Astrocyte of the spinal cord (primary cell): ENCODE results near the gene PEAK3.
A peak's percentile ranks its signal among the peaks of the same experiment; 100 is the strongest.

Experiments used
- DNase-seq: peaks from one replicate; pipeline ENCODE4 v3.0.0; 2011; ENCODE audit warnings: low read depth, low spot score
- H3K4me3 ChIP-seq: 2 replicates; pipeline ENCODE4 v1.5.1; 2011; ENCODE audit warnings: low read depth, mild to moderate bottlenecking, low read length, moderate library complexity
- CTCF ChIP-seq: IDR thresholded peaks from 2 replicates; pipeline ENCODE4 v1.5.1; 2012; ENCODE audit warnings: low read depth, mild to moderate bottlenecking, low read length, inconsistent platforms
- in situ Hi-C: cut with HindIII; loops from 2 replicates; pipeline ENCODE4 v1.10.0; 2017; ENCODE audit warnings: low sequenced_read_pairs

Gene PEAK3

GRCh38 chr19:2275588-2276428, 6.2 kb downstream of the PEAK3 start:
- H3K4me3 ChIP-seq: no peak overlapping the region
- TF ChIP-seq CTCF: no peak
- in situ Hi-C loops: no loop called here

DNA sequence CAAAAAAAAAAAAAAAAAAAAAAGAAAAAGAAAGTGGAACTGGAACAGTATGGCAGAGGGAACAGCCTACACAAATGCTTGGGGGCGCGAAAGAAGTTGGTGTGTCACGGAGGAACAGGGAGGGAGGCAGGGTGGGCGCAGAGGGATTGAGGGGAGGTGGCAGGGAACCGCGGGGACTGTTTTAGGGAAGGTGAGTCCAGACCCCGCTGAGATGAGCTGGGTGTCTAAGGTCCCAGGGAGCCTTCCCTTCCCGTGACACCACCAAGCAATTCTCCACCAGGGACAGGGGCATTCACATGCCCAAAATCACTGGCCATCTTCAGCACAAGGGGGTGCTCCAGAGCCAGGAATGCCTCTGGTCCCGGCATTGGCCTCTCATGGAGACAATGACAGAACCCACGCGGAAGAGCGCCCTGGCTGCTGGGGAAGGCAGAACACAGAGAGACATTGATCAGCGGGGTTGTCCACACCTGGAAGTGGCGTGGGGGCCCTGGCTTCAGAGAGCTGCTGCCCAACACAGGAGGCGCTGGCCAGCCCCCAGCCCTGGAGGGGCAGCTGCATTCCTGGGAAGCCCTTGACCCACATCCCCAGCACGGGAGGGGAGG, 6.9 kb downstream of the PEAK3 start:
- in situ Hi-C loops: no loop called here
- peak; percentile 53 for DNase-seq
- H3K4me3 ChIP-seq: no peak overlapping the region
- TF ChIP-seq CTCF: peak; percentile 60

More at GRCh38 chr19:2275588-2276428, 6.2 kb downstream of the PEAK3 start:
- DNase-seq: no peak

DNA sequence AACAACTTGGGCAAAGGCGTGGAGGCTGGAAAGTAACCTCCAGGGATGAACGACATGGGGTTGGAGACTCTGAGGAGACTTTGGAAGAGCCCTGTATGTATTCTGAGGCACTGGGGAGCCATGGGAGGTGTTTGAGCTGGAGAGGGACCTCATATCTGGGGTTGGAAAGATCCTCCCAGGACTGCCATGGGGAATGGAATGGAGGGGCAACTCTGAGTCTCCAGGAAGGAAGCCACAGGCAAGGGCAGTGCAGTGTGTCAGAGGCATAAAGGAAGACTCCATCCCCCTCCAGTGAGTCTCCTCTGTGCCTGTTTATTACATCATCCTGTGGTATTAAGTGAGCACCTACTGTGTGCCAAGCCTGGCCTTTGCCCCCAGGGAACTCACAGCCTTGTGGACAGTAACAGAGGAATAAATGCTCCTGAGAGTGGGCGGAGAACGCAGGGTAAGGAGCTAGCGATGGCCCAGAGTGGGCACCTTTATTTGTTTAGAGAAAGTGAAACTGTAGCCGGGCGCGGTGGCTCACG, 7.7 kb downstream of the PEAK3 start:
- H3K4me3 ChIP-seq: no peak overlapping the region
- DNase-seq: no peak
- in situ Hi-C loops: no loop called here
- no peak for TF ChIP-seq CTCF

GRCh38 chr19:2273356-2274184, 8.4 kb downstream of the PEAK3 start:
- peak overlapping the region; percentile 7 for H3K4me3 ChIP-seq
- peak; percentile 54 for DNase-seq
- in situ Hi-C loops: no loop called here
- peak; percentile 85 for TF ChIP-seq CTCF

DNA sequence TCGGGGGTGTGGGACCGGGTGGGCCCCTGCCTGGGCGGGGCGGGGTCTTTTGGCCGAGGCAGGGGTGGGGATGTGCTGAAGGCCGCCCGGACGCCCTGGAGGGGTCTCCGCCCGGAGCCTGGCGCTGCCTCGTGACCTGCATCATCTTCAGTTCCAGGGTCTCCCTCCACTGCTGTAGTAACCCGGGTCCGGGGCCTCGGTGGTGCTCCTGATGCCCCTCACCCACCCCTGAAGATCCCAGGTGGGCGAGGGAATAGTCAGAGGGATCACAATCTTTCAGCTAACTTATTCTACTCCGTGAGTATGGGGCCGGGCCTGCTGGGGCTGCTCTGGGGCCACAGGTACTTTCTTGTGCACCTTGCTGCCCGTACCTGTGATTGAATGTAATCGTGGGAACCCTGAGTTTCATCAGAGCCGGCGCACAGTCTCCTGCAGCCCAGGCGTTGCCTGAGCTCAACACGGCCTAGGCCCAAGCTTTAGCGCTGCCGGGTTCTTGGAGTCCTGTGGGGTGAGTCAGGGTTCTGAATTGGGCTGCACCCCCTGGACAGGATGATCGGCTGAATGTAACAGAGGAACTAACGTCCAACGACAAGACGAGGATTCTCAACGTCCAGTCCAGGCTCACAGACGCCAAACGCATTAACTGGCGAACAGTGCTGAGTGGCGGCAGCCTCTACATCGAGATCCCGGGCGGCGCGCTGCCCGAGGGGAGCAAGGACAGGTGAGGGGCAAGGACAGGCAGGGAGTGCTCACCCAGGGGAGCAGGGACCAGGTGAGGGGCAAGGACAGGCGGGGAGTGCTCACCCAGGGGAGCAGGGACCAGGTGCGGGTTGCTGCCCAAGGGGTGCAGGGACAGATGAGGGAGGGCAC, 10.5 kb downstream of the PEAK3 start:
- peak; percentile 55 for DNase-seq
- TF ChIP-seq CTCF: no peak
- in situ Hi-C loops: no loop called here
- peak overlapping the region; percentile 99 for H3K4me3 ChIP-seq
